HUDEP-2 (cell line): Measurements from ENCODE around the gene EIF3A.
"Not testable (repeated sequence)": the region's sequence is repeated elsewhere in the genome, so short reads cannot be mapped to it uniquely, and the experiment has no call there.

Experiments used
- DNase-seq, 76 experiments: peaks; one replicate each; lab custom pipeline; 2025; ENCODE audit not compliant: unreplicated experiment in 76 of 76; lab: John Stamatoyannopoulos, UW

Gene EIF3A, protein sequence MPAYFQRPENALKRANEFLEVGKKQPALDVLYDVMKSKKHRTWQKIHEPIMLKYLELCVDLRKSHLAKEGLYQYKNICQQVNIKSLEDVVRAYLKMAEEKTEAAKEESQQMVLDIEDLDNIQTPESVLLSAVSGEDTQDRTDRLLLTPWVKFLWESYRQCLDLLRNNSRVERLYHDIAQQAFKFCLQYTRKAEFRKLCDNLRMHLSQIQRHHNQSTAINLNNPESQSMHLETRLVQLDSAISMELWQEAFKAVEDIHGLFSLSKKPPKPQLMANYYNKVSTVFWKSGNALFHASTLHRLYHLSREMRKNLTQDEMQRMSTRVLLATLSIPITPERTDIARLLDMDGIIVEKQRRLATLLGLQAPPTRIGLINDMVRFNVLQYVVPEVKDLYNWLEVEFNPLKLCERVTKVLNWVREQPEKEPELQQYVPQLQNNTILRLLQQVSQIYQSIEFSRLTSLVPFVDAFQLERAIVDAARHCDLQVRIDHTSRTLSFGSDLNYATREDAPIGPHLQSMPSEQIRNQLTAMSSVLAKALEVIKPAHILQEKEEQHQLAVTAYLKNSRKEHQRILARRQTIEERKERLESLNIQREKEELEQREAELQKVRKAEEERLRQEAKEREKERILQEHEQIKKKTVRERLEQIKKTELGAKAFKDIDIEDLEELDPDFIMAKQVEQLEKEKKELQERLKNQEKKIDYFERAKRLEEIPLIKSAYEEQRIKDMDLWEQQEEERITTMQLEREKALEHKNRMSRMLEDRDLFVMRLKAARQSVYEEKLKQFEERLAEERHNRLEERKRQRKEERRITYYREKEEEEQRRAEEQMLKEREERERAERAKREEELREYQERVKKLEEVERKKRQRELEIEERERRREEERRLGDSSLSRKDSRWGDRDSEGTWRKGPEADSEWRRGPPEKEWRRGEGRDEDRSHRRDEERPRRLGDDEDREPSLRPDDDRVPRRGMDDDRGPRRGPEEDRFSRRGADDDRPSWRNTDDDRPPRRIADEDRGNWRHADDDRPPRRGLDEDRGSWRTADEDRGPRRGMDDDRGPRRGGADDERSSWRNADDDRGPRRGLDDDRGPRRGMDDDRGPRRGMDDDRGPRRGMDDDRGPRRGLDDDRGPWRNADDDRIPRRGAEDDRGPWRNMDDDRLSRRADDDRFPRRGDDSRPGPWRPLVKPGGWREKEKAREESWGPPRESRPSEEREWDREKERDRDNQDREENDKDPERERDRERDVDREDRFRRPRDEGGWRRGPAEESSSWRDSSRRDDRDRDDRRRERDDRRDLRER (N-terminal part only)

DNA sequence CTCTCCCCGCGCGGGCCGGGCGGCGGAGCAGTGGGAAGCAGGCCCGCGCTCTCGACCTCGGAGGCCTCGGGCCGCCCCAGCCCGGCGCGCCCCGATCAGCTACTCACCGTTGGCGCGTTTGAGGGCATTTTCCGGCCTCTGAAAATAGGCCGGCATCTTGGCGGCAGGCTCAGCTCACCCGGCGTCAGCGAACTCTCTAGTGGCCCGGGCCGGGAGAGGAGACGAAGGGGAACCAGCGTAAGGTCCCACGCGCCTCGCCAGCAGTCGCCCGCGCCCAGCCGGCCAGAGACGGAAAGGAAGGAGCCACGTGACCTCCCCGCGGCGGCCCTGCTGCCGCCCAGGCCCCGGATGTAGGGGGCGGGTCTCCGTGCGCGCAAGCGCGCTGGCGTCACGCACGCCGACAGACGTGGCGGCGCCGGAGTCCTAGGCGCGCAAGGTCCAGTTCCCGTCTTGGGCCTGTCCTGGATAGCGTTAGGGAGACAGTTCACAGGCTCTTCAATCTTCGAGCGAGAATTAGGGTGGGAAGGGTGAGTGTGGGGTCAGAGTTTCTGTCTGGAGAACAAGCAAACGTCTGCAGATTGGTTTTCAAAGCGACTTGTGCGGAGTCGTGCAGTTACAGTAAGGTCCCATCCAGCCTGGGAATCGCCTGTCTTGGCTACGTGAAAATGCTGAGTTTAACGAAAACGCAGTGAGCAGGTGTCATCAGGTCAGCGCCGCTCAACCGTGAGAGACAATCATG lies at the start of gene EIF3A:
Gene EIF3A, minus strand, starts transcription at position 297 of the 739 bp plus-strand sequence. Its CDS starts 141 bp downstream, at position 156.
- peak in 75 of 76 experiments; percentile 16 to 93 (median 83) for DNase-seq

DNA sequence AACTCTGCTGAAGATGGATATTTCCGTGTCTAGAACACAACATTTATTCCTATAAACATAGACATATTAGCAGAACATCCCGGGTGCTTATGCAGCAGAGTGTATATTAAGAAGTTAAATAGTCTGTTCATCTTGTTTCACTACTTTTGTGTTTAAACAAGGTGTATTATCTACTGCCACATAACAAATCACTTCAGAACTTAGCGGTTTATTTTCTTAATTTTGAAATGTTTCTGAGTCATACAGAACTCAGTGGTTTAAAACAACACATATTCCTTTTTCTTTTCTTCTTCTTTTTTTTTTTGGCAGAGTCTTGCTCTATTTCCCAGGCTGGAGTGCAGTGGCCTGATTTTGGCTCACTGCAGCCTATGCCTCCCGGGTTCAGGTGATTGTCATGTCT lies 49.1 kb upstream of the EIF3A start:
- no peak for DNase-seq

DNA sequence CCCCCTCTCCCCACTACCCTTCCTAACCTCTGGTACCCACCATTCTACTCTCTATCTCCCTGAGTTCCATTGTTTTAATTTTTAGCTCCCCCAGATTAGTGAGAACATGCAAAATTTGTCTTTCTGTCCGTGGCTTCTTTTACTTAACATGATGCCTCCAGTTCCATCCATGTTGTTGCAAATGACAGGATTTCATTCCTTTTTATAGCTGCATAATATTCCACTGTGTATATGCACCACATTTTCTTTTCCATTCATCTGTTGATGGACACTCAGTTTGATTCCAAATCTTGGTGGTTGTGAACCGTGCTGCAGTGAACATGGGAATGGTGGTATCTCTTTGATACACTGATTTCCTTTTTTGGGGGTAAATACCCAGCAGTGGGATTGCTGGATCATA lies 45.3 kb upstream of the EIF3A start:
- no peak for DNase-seq

DNA sequence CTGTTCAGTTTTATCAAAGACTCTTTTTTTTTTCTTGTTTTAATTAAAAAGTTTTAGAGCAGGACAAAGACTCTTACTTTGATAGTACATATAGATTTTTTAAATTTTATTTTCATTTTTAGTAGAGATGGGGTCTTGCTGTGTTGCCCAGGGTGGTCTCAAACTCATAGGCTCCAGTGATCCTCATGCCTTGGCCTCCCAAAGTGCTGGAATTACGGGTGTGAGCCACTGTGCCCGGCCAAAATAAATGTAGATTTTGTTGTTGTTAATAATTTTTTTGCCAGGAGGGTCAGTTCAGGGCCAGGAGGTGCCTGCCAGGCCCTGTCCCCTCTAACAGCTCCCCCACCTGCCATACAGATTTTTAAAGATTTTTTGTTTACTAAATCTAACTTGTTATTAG lies 40.3 kb upstream of the EIF3A start:
- no peak for DNase-seq

DNA sequence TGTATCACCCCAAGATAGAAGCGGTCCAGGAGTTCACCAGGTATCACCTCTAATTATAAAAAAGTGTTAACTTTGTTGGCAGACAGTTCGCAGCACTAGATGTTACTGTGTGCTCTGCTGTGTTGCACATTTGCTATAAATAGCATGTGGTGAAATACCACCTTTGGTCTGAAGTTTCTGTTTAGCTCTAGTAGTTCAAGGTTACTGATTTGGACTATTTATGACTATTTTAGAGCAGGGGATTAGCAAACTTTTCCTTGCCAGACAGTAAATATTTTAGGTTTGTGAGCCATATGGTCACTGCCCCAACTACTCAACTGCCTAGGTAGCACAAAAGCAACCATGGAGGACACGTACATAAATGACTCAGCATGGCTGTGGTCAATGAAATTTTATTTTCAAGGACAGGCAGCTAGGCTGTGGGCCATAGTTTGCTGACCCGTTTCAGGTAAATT lies 39.8 kb upstream of the EIF3A start:
- no peak for DNase-seq

DNA sequence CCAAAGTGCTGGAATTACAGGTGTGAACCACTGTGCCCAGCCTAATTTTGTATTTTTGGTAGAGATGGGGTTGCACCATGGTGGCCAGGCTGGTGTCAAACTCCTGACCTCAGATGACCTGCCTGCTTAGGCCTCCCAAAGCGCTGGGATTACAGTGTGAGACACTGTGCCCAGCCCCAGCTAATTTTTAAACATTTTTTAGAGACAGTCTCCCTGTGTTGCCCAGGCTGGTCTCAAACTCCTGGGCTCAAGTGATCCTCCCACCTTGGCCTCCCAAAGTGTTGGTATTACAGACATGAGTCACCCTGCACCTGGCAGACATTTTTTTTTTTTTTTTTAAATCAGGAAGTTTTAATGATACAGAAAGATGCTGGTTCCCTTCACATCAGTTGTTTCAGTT lies 38.8 kb upstream of the EIF3A start:
- no peak for DNase-seq

DNA sequence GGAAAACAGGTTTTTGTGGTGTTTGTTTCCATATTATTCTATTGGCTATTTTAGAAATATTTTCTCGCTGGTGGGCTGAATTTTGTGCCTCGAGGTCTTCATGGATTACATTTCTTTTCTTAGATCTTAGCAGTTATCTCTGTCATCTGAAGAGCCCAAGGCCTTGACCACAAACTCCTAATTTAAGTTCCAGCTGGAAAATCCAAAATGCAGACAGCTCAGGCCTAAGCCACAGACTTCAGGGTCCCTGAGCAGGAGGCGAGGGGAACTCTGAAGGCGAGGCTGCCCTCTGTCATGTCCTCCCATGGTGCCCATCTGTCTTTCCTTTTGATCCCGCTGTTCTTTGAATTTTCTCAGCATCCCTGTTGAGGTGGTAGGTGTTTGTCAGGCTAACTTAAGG lies 37.6 kb upstream of the EIF3A start:
- DNase-seq, result no peak

DNA sequence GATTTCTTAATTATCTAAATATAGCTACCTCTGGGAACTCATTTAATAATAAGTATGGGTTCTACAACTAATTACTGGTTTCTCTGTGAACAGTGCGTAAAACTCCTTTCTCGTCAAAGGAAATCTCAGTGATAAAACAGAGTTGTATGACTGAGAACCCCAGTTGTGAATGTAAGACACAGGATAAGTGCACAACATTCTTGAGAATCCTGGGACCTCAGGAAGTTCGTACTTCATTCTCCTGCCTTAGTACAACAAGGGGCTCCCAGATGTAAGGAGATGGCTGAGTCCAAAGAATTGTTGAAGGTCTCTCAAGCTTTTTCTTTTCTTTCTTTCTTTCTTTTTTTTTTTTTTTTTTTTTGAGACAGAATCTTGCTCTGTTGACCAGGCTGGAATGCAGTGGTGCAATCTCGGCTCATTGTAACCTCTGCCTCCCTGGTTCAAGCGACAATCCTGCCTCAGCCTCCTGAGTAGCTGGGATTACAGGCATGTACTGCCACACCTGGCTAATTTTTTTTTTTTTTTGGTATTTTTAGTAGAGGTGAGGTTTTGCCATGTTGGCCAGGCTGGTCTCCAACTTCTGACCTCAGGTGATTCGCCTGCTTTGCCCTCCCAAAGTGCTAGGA lies 35.8 kb upstream of the EIF3A start:
- no peak for DNase-seq

DNA sequence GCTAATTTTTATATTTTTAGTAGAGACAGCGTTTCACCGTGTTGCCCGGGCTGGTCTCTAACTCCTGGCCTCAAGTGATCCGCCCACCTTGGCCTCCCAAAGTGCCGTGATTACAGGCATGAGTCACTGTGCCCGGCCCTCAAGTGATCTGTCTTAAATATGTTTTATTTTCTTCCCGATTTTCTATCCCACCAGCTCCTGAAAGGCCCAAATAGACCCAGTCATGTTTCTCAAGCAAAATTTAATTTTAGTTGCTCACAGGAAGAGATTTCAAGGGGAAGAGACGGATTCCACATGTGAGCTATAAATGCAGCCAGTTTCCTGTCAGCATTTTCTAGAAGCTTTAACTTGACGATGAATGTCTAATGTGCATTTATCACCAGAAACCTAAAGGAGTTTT lies 35.3 kb upstream of the EIF3A start:
- DNase-seq, result no peak

DNA sequence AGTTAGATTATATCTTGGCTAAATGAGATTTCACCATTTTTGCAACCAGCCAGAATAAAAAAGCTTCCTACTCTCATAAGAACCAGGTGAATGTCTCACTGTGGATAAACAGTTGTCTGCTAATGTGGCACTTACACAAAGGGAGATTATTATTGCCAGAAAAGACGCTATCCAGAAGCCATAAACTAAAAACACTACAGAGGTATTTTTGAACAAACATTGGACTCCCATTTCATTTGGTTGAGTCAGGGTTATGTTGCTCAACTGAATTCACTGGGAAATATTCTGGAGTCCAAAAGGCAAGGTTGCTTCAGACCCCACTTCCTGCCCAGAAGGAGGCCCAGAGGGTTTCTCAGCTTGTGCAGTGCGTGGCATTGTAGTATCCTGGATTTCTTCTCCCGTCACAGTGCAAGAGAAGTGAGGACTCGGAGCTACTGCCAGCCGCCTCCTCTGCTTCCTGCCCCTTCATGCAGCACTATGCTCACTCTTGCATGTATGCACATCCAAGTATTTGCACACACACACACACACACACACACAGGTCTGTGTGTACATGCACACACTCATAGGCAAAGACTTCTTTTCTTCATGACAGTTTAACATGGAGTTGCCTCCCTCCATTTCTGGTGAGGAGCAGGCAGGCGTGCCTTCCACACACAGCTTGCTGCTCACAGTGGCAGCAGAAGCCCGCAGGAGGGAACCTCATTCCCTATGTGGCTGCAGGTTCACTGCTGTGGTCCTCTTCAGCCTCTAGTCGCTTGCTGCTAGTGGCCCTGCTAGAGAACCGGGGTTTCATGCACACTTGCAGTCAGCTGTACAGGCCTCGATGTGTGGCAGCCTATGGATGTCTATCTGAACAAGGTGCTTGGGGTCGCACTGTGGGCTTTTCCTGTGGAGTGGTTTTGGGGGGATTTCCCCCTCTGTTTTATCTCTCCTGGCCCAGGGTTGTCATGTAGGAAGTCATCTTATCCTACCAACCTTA lies 33.4 kb upstream of the EIF3A start:
- DNase-seq, result no peak

DNA sequence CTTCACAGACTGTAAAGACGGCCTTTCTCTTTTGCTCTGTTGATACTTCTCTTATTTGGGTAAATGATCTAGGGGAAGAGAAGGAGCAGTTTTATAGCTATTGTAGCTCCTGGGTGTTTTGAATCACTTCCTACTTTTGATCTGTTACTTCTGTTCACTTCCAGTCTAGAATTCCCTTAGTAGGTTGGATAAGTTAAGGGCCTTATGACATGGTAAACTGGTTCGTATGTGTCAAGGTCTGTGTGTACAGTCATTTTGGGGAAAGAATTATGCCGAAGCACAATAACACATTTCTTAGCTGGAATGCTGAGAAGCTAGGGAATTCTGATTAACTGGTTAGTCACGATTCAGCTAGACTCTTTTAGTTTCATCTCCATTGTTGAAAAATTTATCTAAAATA lies 31.4 kb upstream of the EIF3A start:
- no peak for DNase-seq

DNA sequence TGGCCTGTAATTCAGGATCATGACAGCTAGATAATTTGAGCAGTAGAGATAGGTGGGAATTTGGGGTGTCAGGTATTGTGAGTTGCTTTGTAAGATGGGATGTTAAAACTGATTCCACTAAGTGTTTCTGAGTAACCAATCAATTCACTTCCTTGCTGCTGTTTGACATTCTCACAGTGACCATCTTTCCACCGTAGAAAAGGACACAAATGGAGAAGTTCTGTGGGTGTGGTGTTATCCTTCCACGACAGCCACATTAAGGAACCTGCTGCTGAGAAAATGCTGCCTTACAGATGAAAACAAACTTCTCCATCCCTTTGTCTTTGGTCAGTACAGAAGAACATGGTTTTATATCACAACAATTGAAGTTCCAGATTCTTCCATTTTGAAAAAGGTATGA lies 27.2 kb upstream of the EIF3A start:
- DNase-seq, result not testable (repeated sequence)

DNA sequence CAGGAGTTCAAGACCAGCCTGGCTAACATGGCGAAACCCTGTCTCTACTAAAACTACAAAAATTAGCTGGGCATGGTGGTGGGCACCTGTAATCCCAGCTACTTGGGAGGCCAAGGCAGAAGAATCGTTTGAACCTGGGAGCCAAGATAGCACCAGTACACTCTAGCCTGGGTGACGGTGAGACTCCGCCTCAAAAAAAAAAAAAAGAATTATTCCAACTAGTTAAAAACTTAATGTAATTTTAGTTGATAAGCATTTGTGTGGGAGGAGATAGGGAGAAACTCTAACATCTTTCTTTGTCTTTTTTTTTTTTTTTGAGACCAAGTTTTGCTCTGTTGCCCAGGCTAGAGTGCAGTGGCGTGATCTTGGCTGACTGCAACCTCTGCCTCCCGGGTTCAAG lies 26.5 kb upstream of the EIF3A start:
- DNase-seq, result peak in 3 of 76 experiments; percentile 5 to 39 (median 30)

DNA sequence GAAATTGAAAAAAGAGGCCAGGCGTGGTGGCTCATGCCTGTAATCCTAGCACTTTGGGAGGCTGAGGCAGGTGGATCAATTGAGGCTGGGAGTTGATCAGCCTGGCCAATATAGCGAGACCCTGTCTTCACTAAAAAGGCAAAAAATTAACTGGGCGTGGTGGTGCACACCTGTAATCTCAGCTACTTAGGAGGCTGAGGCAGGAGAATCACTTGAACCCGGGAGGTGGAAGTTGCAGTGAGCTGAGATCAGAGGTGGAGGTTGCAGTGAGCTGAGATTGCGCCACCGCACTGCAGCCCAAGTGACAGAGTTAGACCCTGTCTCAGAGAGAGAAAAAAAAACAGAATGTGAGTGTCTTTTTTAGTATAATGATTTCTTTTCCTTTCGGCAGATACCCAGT lies 25.3 kb upstream of the EIF3A start:
- DNase-seq, result not testable (repeated sequence)

DNA sequence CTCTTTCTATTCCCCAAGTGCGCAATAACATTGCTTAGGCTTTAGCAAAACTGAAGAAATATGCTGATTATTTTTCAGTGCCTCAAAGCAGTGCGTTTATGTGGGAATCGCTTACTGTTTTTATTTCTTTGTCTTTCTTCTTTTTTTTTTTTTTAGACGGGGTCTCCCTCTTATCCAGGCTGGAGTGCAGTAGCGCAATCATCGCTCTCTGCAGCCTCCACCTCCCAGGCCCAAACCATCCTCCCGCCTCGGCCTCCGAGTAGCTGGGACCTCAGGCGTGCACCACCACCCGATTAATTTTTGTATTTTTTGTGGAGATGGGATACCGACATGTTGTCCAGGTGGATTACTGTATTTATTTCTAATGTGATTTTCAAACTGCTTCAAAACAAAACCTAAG lies 24.5 kb upstream of the EIF3A start:
- no peak for DNase-seq

DNA sequence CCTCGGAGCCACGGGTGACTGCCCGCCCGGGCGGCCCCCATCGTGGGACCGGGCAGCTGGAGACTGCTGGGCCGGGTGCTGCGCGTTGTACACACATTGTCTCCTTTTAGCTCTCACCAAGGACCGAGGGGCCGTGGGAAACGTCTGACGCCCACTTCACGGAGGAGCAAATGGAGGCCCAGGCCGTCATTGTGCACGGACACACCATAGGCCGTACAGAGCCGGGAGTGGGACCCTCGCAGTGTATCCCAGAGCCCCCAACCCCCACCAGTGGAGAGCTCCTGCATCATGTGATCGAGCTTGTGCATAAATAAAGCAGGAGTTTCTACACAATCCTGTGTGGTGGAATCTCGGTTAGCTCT lies 24.0 kb upstream of the EIF3A start:
- DNase-seq, result peak in 1 of 76 experiments; percentile 22

DNA sequence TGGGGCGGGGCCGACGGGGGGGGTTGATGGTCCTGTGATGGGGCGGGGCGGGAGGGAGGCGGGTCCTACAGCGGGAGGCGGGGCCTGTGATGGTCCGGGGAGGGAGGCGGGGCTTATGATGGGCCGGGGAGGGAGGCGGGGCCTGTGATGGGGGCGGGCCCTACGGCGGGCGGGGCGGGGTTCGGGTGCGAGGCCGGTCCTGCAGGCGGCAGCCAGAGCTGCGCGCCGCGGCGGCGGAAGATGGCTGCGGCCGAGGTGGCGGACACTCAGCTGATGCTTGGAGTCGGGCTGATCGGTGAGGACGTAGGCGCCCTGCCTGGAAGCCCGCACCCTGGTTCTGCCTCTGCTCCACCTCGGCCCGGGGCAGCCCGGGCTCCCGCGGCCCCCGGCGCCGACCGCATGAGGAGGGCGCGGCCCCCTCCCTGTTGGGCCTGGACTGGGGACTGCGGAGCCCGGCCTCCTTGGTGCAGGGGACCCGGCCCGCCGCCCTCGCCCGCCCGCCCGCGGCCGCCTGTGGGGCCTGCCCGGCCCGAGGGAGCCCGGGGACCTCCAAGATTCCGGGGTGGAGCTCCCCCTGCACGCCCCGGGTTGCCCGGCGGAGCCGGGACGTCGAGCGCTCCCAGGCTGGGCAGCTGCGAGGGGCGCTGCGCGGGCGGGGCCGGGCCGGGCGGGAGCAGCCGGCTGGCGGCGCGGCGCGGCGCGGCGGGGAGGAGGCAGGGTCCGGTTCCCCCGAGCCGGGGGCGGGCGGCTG lies 23.5 kb upstream of the EIF3A start, which contains the start of gene DENND10:
Gene DENND10, plus strand, starts transcription at position 211 of the 751 bp plus-strand sequence. Its CDS starts 30 bp downstream, at position 241.
- peak in 69 of 76 experiments; percentile 6 to 86 (median 69) for DNase-seq
